Measurements from ENCODE around the gene DCLRE1B. TPM values are rescaled to one million over a fixed set of nuclear protein-coding genes. Genes with fewer than 3 reads are reported as not detected.

The DCLRE1B gene
- total RNA-seq, 1 experiment from 2014 or later, result 11.2 TPM

DNA sequence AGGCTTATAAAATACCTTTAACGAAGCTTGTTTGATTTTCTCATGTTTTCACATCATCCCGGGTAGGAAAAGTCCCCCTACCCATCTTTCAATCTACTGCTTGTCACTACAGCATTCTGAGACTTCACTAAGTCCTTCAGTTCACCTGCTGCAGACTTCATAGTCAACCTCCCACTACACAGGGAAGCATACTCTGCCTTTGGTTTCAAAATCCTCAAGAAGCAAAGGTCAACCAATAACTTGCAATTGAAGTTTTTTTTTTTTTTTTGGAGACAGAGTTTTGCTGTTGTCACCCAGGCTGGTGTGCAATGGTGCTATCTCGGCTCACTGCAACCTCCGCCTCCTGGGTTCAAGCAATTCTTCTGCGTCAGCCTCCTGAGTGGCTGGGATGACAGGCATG is 28.9 kb upstream of the DCLRE1B start:
- peaks cover 3% of the 10 kb centered on the region; the same call in 1 of the 2 replicates for H3K9me3 ChIP-seq (ENCODE audit: insufficient read depth, low read depth)
- no peaks in the 10 kb centered on the region for H3K27me3 ChIP-seq (ENCODE audit: insufficient read depth, low read depth)
- H3K79me2 ChIP-seq (ENCODE audit: low read depth), result no peaks in the 10 kb centered on the region
- H3K4me3 ChIP-seq, result no peak overlapping the region
- H3F3A ChIP-seq (ENCODE audit: insufficient read depth, low read depth), result peaks cover 13% of the 10 kb centered on the region
- intact Hi-C loops (cut with micrococcal nuclease; ENCODE audit: unreplicated experiment), result no loop called here
- CTCF ChIA-PET, result no interaction called here
- no peak overlapping the region for H2AFZ ChIP-seq
- no peak overlapping the region for H3K4me2 ChIP-seq
- TF ChIP-seq EZH2 (IDR thresholded peaks at IDR 0.05; ENCODE audit: low read depth), result no peak
- TF ChIP-seq, protein P1, sequence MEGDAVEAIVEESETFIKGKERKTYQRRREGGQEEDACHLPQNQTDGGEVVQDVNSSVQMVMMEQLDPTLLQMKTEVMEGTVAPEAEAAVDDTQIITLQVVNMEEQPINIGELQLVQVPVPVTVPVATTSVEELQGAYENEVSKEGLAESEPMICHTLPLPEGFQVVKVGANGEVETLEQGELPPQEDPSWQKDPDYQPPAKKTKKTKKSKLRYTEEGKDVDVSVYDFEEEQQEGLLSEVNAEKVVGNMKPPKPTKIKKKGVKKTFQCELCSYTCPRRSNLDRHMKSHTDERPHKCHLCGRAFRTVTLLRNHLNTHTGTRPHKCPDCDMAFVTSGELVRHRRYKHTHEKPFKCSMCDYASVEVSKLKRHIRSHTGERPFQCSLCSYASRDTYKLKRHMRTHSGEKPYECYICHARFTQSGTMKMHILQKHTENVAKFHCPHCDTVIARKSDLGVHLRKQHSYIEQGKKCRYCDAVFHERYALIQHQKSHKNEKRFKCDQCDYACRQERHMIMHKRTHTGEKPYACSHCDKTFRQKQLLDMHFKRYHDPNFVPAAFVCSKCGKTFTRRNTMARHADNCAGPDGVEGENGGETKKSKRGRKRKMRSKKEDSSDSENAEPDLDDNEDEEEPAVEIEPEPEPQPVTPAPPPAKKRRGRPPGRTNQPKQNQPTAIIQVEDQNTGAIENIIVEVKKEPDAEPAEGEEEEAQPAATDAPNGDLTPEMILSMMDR (conservative IDR thresholded peaks at IDR 0.05), result no peak
- peaks cover 26% of the 10 kb centered on the region; the same call in 1 of the 2 replicates for H3K4me1 ChIP-seq (replicated peaks; ENCODE audit: insufficient read depth)
- H3K36me3 ChIP-seq (ENCODE audit: low read depth), result no peaks in the 10 kb centered on the region
- no TSS peak for BruUV-seq (replicated peaks)
- no peaks in the 10 kb centered on the region for H3K9me2 ChIP-seq (ENCODE audit: insufficient read depth)
- POLR2A ChIA-PET (ENCODE audit: unreplicated experiment), result no interaction called here
- no peak overlapping the region for H3K27ac ChIP-seq
- DNase-seq, result no peak
- no peaks in the 10 kb centered on the region for H4K20me1 ChIP-seq (ENCODE audit: insufficient read depth)

DNA sequence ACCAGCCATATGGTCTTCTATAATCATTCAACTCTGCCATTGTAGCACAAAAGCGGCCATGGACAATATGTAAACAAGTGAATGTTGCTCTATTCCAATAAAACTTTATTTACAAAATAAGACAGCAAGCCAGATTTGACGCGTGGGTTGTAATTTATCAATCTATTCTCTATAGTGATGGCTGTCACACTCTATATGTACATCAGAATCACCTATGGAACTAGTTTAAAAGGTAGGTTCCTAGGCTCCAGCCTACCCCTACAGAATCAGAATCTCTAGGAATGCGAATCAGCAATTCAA is 25.4 kb upstream of the DCLRE1B start:
- Histone ChIP-seq H3K9me3 (ENCODE audit: insufficient read depth, low read depth) (no peaks in the 10 kb centered on the region), H2AFZ (no peak overlapping the region), H3K9me2 (ENCODE audit: insufficient read depth) (no peaks in the 10 kb centered on the region), H4K20me1 (ENCODE audit: insufficient read depth) (no peaks in the 10 kb centered on the region), H3K36me3 (ENCODE audit: low read depth) (no peaks in the 10 kb centered on the region), H3K79me2 (ENCODE audit: low read depth) (no peaks in the 10 kb centered on the region), H3K27ac (no peak overlapping the region), H3K4me2 (no peak overlapping the region), H3K4me1 (replicated peaks; ENCODE audit: insufficient read depth) (peaks cover 1% of the 10 kb centered on the region; the same call in 1 of the 2 replicates), H3F3A (ENCODE audit: insufficient read depth, low read depth) (peaks cover 3% of the 10 kb centered on the region; the same call in 1 of the 2 replicates), H3K27me3 (ENCODE audit: insufficient read depth, low read depth) (no peaks in the 10 kb centered on the region), H3K4me3 (no peak overlapping the region)
- POLR2A ChIA-PET (ENCODE audit: unreplicated experiment), result no interaction called here
- intact Hi-C loops (cut with micrococcal nuclease; ENCODE audit: unreplicated experiment), result no loop called here
- no peak for TF ChIP-seq EZH2 (IDR thresholded peaks at IDR 0.05; ENCODE audit: low read depth)
- TF ChIP-seq, protein P1 (conservative IDR thresholded peaks at IDR 0.05), result no peak
- CTCF ChIA-PET, result no interaction called here
- no TSS peak for BruUV-seq (replicated peaks)
- no peak for DNase-seq

DNA sequence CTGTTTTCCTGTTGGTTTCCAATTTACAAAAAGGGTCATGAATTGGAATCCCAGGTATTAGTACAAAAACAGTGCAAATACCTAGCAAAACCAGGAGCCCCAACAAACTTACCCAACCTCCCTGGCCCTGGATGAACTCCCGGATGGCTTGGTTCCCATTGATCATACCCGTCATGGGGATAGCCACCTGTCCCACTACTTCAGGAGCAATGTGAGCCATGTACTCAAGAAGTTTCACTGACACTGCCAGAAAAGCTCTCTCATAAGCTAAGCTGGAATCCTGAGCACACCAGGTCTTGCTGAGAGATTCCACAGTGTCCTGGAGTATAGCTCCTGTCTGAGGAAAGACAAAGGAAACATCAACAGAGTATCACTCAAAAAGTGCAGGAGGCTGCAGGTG is 23.5 kb upstream of the DCLRE1B start:
- intact Hi-C loops (cut with micrococcal nuclease; ENCODE audit: unreplicated experiment), result no loop called here
- no peak overlapping the region for H3K27ac ChIP-seq
- no peaks in the 10 kb centered on the region for H3K9me3 ChIP-seq (ENCODE audit: insufficient read depth, low read depth)
- H3K79me2 ChIP-seq (ENCODE audit: low read depth), result no peaks in the 10 kb centered on the region
- H3K4me1 ChIP-seq (replicated peaks; ENCODE audit: insufficient read depth), result no peaks in the 10 kb centered on the region
- no peaks in the 10 kb centered on the region for H4K20me1 ChIP-seq (ENCODE audit: insufficient read depth)
- H3K27me3 ChIP-seq (ENCODE audit: insufficient read depth, low read depth), result no peaks in the 10 kb centered on the region
- ChIA-PET CTCF (no interaction called here), POLR2A (ENCODE audit: unreplicated experiment) (no interaction called here)
- no peaks in the 10 kb centered on the region for H3K9me2 ChIP-seq (ENCODE audit: insufficient read depth)
- no peak for DNase-seq
- TF ChIP-seq, protein P1 (conservative IDR thresholded peaks at IDR 0.05), result no peak
- no peak for TF ChIP-seq EZH2 (IDR thresholded peaks at IDR 0.05; ENCODE audit: low read depth)
- H3K4me3 ChIP-seq, result no peak overlapping the region
- H3K36me3 ChIP-seq (ENCODE audit: low read depth), result no peaks in the 10 kb centered on the region
- H3F3A ChIP-seq (ENCODE audit: insufficient read depth, low read depth), result no peaks in the 10 kb centered on the region
- H2AFZ ChIP-seq, result no peak overlapping the region
- no TSS peak for BruUV-seq (replicated peaks)
- H3K4me2 ChIP-seq, result no peak overlapping the region
